HG02610 (cell line): ENCODE data around the gene DLST.
A peak's percentile ranks its signal among the peaks of the same experiment; 100 is the strongest.
"Not testable (repeated sequence)": the region's sequence is repeated elsewhere in the genome, so short reads cannot be mapped to it uniquely, and the experiment has no call there.

Experiments
- ATAC-seq: cut with Tn5 transposase; IDR thresholded peaks from one replicate; pipeline ENCODE4 v1.9.1; 2021; ENCODE audit warnings: mild to moderate bottlenecking, moderate library complexity; ENCODE audit not compliant: unreplicated experiment

The DLST gene

DNA sequence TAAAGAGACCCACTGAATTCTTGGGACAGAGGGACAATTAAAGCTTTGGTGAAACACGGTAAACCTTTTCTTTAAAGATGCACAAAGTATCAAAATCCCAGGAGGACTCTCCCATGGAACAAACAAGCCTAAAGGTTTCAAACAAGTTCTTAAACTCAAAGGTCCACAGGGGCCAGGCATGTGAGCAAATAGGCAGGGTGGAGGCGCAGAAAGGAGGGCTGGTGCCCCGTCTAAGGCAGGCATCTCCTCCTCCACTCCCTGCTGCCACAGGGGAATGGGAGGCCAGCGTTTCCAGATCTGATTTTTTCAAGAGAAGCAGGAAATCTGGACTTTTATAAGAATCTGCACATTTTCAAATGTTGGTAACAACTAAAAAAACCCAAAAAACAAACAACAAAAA, 33.7 kb downstream of the DLST start:
- ATAC-seq, result no peak

- ATAC-seq, result no peak
These were observed 34.1 kb downstream of the DLST start for GRCh38 chr14:74915826-74916225.

GRCh38 chr14:74917178-74917543, 35.4 kb downstream of the DLST start:
- no peak for ATAC-seq

DNA sequence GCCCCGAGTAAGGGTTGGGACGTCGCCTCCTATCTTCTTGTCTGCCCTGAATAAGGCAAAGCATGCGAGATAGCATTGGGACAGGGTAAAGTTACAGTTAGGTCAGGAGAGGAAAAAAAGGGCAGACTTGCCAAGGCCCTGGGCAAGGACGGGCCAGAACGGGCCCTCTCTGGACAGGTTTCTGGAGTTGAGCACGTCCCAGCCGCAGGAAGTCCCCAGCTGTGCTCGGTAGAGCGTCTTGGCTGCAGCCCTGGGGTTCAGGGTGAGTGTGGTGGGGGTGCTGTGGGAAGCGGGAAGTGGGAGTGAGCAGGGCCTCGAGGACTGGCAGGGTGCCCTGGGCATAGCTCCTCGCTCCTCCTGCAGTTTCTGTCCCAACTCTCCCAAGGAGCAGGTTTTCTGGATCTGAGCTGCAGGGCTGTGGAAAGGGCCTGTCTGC, 35.9 kb downstream of the DLST start:
- ATAC-seq, result no peak

GRCh38 chr14:74918380-74918779, 36.7 kb downstream of the DLST start:
- ATAC-seq, result no peak

DNA sequence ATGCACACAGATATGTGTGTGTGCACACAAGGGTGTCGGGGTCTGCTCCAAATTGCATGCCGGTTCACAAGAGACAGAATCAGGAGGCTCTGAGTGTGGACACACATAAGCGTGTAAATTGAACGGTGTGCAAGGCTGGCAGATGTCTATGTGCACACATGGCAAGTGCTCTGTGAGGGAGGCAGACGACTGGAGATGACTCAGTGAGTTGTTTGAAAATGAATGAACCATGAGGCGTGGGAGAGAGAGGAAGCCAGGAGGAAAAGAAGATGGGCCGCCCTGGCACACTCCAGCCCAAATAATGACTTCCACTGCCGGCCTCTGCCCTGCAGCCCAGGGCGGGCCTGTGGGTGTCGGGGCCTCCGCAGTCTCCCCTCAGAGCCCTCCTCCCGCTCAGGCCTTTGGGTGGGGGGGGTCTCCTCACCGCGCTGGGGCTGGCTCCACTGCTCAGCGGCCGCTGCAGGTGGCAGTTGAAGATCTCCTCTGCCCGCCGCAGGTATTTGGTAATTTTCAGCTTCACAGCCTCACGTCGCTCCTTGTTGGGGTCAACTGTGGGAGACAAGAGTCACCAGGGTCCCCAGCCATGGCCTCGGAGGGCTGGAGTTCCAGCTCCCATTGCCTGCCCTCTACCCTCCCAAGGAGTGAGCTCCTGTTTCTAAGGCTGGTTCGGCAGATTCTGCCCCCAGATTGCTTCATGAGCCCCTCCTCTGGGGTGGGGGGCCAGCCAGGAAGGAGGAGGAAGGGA, 37.9 kb downstream of the DLST start:
- no peak for ATAC-seq

DNA sequence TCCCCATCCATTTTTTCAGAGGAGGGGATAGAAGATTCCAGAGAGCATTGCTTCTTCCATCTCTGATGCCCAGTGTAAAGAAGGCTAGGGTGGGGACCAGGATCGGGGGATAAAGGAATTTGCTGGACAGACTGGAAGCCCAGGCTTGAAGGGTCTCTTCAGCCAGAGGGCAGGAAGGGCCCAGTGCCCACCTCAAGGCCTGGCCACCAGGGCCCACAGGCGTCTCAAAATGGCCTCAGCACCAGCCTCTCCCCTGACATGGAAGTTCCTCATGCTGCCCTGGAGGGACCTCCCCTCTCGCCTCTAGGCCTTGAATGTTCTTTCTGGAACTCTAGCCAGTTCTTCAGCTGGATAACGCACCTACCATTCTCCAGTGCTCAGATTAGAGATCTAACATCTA, 38.6 kb downstream of the DLST start:
- ATAC-seq, result no peak

DNA sequence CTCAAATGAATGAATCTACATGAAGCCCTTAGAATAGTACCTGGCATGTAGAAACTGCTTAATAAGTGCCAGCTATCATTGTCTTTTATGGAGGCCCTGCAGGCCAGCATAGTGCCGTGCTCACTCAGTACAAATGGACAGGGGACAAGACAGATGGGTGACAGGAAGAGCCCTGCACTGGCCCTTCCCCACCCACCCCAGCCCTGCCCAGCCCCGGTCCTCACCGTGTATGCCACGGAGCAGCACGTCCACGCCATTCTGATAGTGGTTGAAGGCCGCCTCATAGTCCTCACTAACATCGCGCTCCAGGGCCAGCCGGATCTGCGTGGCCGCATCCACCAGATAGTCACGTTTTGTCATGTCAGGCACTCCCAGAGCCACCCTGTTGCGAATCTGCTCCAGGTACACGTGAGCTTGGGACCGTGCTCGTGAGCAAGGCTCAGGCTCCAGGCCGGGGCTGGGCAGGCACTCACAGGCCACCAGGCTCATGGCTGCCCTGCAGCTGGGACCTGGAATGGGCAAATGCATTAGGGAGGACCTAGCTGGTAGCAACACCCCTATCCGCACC, 39.4 kb downstream of the DLST start:
- no peak for ATAC-seq

GRCh38 chr14:74921987-74922751, 40.5 kb downstream of the DLST start:
- no peak for ATAC-seq

GRCh38 chr14:74922752-74923401, 41.2 kb downstream of the DLST start, which contains the start of gene RPS6KL1:
TSS of gene RPS6KL1 (minus strand) at chr14:74923260. CDS start at chr14:74921541, 1,719 bp downstream.
- peak; percentile 89 for ATAC-seq

- ATAC-seq, result no peak
These were observed 42.3 kb downstream of the DLST start for GRCh38 chr14:74924061-74924460.

- ATAC-seq, result no peak
These were observed 45.5 kb downstream of the DLST start for GRCh38 chr14:74927225-74927624.

DNA sequence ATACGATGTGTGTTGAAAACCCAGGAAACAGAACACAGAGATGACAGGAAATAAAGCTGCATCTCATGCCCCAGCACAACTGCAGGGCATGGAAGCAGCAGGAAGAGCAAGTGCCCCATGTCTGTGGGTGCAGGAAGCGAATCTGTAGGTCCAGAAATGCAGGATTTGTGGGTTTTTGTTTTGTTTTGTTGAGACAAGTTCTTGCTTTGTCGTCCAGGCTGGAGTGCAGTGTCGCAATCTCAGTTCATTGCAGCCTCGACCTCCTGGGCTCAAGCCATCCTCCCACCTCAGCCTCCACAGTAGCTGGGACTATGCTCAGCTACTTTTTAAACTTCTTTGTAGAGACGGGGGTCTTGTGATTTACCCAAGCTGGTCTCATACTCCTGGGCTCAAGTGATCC, 47.5 kb downstream of the DLST start:
- ATAC-seq, result no peak

GRCh38 chr14:74931744-74932143, 50.0 kb downstream of the DLST start:
- ATAC-seq, result not testable (repeated sequence)

- ATAC-seq, result no peak
These were observed 50.7 kb downstream of the DLST start for GRCh38 chr14:74932401-74932901.

GRCh38 chr14:74932936-74933335, 51.2 kb downstream of the DLST start:
- ATAC-seq, result not testable (repeated sequence)

- ATAC-seq, result no peak
These were observed 52.3 kb downstream of the DLST start for GRCh38 chr14:74934041-74934440.

- ATAC-seq, result no peak
These were observed 53.0 kb downstream of the DLST start for GRCh38 chr14:74934476-74935359.

DNA sequence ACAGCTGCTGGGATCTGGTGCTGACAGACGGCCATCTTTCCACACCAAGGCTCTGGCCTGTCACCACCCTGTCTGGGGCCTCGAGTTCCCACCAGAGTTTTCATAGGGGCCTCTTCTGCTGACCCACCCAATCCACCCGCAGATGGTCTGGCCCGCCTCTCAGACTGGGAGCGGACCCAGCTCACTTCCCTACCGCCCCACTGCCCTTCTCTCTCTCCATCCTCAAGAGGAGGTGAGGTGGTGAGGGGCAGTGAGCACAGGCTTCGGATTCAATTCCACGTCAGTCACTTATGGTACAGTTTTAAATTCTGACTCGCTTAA, 53.6 kb downstream of the DLST start:
- ATAC-seq, result no peak

DNA sequence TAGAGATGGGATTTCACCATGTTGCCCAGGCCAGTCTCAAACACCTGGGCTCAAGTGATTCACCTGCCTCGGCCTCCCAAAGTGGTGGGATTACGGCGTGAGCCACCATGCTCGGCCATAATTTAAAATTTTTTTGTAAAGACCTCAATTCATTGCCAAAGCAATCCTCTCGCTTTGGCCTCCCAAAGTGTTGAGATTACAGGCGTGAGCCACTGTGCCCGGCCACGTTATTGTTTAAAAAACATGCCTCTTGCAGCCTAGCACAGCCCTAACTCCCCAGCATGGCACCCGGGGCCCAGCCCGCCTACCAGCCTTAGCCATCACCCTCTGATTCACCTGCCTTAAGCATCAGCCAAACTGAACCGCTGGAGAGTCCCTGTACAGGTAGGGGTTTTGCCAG, 54.4 kb downstream of the DLST start:
- ATAC-seq, result no peak
